ACC112 (cell line): Measurements from ENCODE around the gene SLFN12L.

Experiments
- H2AFZ ChIP-seq: fragments of 200-600 bp; sonication (generic); one replicate; pipeline ENCODE4 v1.6.0; 2017; ENCODE audit warnings: antibody characterized with exemption, low read length; ENCODE audit not compliant: unreplicated experiment
- H3K27ac ChIP-seq: fragments of 200-600 bp; sonication (generic); 2 replicates; pipeline ENCODE4 v1.5.1; 2014; ENCODE audit warnings: low read depth, mild to moderate bottlenecking, antibody characterized with exemption, low read length, moderate library complexity
- H3K27me3 ChIP-seq: fragments of 200-600 bp; sonication (generic); 2 replicates; pipeline ENCODE4 v1.6.1; 2014; ENCODE audit warnings: mild to moderate bottlenecking, antibody characterized with exemption, low read length, moderate library complexity, mixed read lengths; ENCODE audit not compliant: insufficient read depth
- H3K36me3 ChIP-seq: fragments of 200-600 bp; sonication (generic); 2 replicates; pipeline ENCODE4 v1.6.1; 2016; ENCODE audit warnings: mild to moderate bottlenecking, antibody characterized with exemption, low read length, moderate library complexity, mixed read lengths; ENCODE audit not compliant: insufficient read depth
- H3K4me1 ChIP-seq: fragments of 200-600 bp; sonication (generic); one replicate; pipeline ENCODE4 v1.6.1; 2016; ENCODE audit warnings: low read length, mixed read lengths; ENCODE audit not compliant: insufficient read depth, unreplicated experiment, control insufficient read depth
- H3K4me3 ChIP-seq: fragments of 200-600 bp; sonication (generic); 2 replicates; pipeline ENCODE4 v1.5.1; 2014; ENCODE audit warnings: mild to moderate bottlenecking, low read depth, low read length
- H3K79me2 ChIP-seq: fragments of 200-600 bp; sonication (generic); one replicate; pipeline ENCODE4 v1.6.0; 2016; ENCODE audit warnings: low read length; ENCODE audit not compliant: control insufficient read depth, unreplicated experiment, insufficient read depth

SLFN12L gene

GRCh38 chr17:35537601-35538141, at the start of gene SLFN12L:
SLFN12L (minus strand) TSS chr17:35537678; CDS start chr17:35522364, 15,314 bp downstream.
- H3K79me2 ChIP-seq = no peaks in the 10 kb centered on the region
- peak within 1 kb of the TSS; percentile 13 for H3K27ac ChIP-seq
- H2AFZ ChIP-seq = peak within 1 kb of the TSS; percentile 91
- H3K27me3 ChIP-seq = no peaks in the 10 kb centered on the region
- peaks cover 25% of the 10 kb centered on the region for H3K4me1 ChIP-seq
- H3K36me3 ChIP-seq = no peaks in the 10 kb centered on the region
- H3K4me3 ChIP-seq = no peak within 1 kb of the TSS

DNA sequence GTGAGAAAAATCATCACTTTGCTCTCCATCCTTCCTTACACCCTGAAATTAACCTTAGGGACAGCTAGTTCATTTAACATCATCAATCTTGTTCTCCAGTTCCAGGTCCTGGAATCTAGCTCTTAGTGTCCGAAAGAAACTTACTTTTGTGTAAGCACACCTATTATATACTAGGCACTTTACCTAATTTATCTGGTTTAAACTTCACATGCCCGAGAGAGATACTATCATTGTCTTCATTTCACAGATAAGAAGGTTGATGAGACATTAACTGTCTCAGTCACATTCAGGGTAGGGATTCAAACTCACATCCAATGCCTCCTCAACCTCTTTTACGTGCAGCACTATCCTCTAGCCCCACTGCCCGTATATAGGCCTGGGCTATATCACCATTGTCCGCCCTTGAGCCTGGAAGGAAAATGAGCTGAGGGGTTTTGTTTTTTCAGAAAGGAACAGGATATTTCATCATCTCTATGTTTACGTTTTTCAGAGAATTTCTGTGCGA, 49.1 kb upstream of the SLFN12L start:
- Histone ChIP-seq H3K4me3 (peak overlapping the region; percentile 87), H3K36me3 (no peaks in the 10 kb centered on the region), H3K27ac (peak overlapping the region; percentile 85), H2AFZ (peak overlapping the region; percentile 83), H3K4me1 (peaks cover 18% of the 10 kb centered on the region), H3K79me2 (peaks cover 44% of the 10 kb centered on the region), H3K27me3 (no peaks in the 10 kb centered on the region)

- Histone ChIP-seq H3K36me3 (no peaks in the 10 kb centered on the region), H3K4me3 (no peak overlapping the region), H3K27ac (no peak overlapping the region), H2AFZ (no peak overlapping the region), H3K79me2 (peaks cover 18% of the 10 kb centered on the region), H3K27me3 (no peaks in the 10 kb centered on the region), H3K4me1 (peaks cover 16% of the 10 kb centered on the region)
These were observed 46.6 kb upstream of the SLFN12L start for GRCh38 chr17:35584061-35584460.

GRCh38 chr17:35578929-35579432, 41.5 kb upstream of the SLFN12L start:
- H3K27me3 ChIP-seq = no peaks in the 10 kb centered on the region
- peaks cover 18% of the 10 kb centered on the region for H3K4me1 ChIP-seq
- peak overlapping the region; percentile 56 for H2AFZ ChIP-seq
- H3K79me2 ChIP-seq = peaks cover 9% of the 10 kb centered on the region
- H3K27ac ChIP-seq = peak overlapping the region; percentile 34
- H3K36me3 ChIP-seq = peaks cover 5% of the 10 kb centered on the region; the same call in 1 of the 2 replicates
- H3K4me3 ChIP-seq = peak overlapping the region; percentile 81

GRCh38 chr17:35578197-35578928, 40.9 kb upstream of the SLFN12L start, which contains the start of gene PEX12:
PEX12 (minus strand) TSS chr17:35578571; CDS start chr17:35578021, 550 bp downstream.
- H3K36me3 ChIP-seq = peaks cover 5% of the 10 kb centered on the region; the same call in 1 of the 2 replicates
- no peaks in the 10 kb centered on the region for H3K27me3 ChIP-seq
- peaks cover 18% of the 10 kb centered on the region for H3K4me1 ChIP-seq
- H3K4me3 ChIP-seq = peak within 1 kb of the TSS; percentile 81
- peak within 1 kb of the TSS; percentile 34 for H3K27ac ChIP-seq
- H3K79me2 ChIP-seq = peaks cover 9% of the 10 kb centered on the region
- H2AFZ ChIP-seq = peak within 1 kb of the TSS; percentile 89

DNA sequence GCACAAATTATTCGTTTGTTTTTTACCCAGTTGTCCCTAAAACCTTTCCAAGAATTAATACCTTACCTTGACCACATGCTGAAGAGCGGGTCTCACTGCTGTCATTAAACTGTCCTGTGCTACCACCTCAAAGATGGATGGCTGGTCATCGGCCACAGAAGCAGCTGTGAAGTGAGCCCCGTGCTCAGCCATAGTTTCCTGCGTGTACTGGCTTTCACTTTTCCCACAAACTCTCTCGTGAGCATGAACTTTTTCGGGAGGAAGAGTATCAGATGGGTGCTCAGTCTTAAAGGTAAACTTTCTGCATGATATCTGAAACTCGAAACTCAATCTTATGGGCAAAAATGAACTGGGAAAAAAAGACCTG, 40.3 kb upstream of the SLFN12L start:
- Histone ChIP-seq H3K4me3 (peak overlapping the region; percentile 81), H3K79me2 (peaks cover 9% of the 10 kb centered on the region), H3K4me1 (peaks cover 18% of the 10 kb centered on the region), H2AFZ (peak overlapping the region; percentile 89), H3K27ac (peak overlapping the region; percentile 33), H3K27me3 (no peaks in the 10 kb centered on the region), H3K36me3 (peaks cover 5% of the 10 kb centered on the region; the same call in 1 of the 2 replicates)

- H3K4me1 ChIP-seq = peaks cover 18% of the 10 kb centered on the region
- no peak overlapping the region for H3K4me3 ChIP-seq
- peaks cover 5% of the 10 kb centered on the region; the same call in 1 of the 2 replicates for H3K36me3 ChIP-seq
- peaks cover 15% of the 10 kb centered on the region for H3K79me2 ChIP-seq
- H2AFZ ChIP-seq = no peak overlapping the region
- no peak overlapping the region for H3K27ac ChIP-seq
- no peaks in the 10 kb centered on the region for H3K27me3 ChIP-seq
These were observed 38.3 kb upstream of the SLFN12L start for GRCh38 chr17:35575759-35576158.

DNA sequence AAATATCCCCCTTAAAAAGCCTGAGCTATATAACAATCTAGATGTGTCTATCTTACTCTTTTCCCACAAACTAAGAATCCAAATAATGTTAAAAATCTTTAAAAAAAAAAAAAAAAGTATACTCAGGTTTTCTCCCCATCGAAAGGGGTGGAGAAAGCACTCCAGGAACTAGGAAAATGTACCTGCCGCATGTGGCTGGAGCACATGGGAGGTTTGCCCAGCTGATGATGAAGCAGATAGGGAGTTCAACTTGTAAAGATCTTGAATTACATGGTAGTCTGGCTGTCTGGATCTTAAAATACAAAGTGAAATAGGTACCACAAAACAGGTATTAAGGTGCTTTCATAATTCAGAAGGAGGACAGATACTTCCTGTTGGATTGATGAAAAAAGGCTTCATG, 31.9 kb upstream of the SLFN12L start:
- Histone ChIP-seq H3K79me2 (peaks cover 31% of the 10 kb centered on the region), H3K27me3 (no peaks in the 10 kb centered on the region), H3K36me3 (peaks cover 1% of the 10 kb centered on the region; the same call in 1 of the 2 replicates), H3K27ac (no peak overlapping the region), H3K4me3 (peak overlapping the region; percentile 87), H2AFZ (no peak overlapping the region), H3K4me1 (peaks cover 16% of the 10 kb centered on the region)

GRCh38 chr17:35568561-35568960, 31.1 kb upstream of the SLFN12L start:
- Histone ChIP-seq H3K36me3 (no peaks in the 10 kb centered on the region), H2AFZ (peak overlapping the region; percentile 71), H3K79me2 (peaks cover 31% of the 10 kb centered on the region), H3K4me1 (peaks cover 16% of the 10 kb centered on the region), H3K4me3 (peak overlapping the region; percentile 87), H3K27me3 (no peaks in the 10 kb centered on the region), H3K27ac (peak overlapping the region; percentile 49; the same call in 1 of the 2 replicates)

DNA sequence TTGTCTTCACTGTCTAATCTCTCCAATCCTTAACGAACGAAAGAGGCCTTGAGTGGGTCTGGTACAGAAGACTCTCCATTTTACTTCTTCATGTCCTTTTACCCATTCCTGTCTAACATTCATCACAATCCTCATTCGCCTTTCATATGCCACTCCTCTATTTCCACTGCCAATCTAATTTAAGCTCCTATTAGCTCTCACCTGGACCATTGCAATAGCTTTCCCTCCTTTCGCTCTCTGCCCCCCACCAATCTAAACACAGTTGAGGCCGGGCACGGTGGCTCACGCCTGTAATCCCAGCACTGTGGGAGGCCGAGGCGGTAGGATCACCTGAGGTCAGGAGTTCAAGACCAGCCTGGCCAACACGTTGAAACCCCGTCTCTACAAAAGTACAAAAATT, 29.5 kb upstream of the SLFN12L start:
- peak overlapping the region; percentile 87; the same call in 1 of the 2 replicates for H3K4me3 ChIP-seq
- no peak overlapping the region for H2AFZ ChIP-seq
- no peaks in the 10 kb centered on the region for H3K27me3 ChIP-seq
- no peaks in the 10 kb centered on the region for H3K36me3 ChIP-seq
- peaks cover 31% of the 10 kb centered on the region for H3K79me2 ChIP-seq
- H3K4me1 ChIP-seq = peaks cover 16% of the 10 kb centered on the region
- no peak overlapping the region for H3K27ac ChIP-seq
